NAMALWA (cell line): Measurements from ENCODE around the gene TST.
A peak's percentile ranks its signal among the peaks of the same experiment; 100 is the strongest.

Experiments used
- DNase-seq: peaks from one replicate; pipeline ENCODE4 v3.0.0-alpha.2; 2015; ENCODE audit warnings: low spot score

Gene TST

GRCh38 chr22:36981247-36981775 lies 37.9 kb downstream of the TST start:
- DNase-seq: no peak

GRCh38 chr22:36979016-36979910 lies 40.0 kb downstream of the TST start:
- no peak for DNase-seq

- DNase-seq: peak; percentile 92
Observed at GRCh38 chr22:36977947-36978660, 41.1 kb downstream of the TST start.

GRCh38 chr22:36977401-36977861 lies 41.8 kb downstream of the TST start:
- DNase-seq: peak; percentile 93

- DNase-seq: no peak
Observed at GRCh38 chr22:36976606-36977005, 42.6 kb downstream of the TST start.

- no peak for DNase-seq
Observed at GRCh38 chr22:36971341-36972125, 47.7 kb downstream of the TST start.

DNA sequence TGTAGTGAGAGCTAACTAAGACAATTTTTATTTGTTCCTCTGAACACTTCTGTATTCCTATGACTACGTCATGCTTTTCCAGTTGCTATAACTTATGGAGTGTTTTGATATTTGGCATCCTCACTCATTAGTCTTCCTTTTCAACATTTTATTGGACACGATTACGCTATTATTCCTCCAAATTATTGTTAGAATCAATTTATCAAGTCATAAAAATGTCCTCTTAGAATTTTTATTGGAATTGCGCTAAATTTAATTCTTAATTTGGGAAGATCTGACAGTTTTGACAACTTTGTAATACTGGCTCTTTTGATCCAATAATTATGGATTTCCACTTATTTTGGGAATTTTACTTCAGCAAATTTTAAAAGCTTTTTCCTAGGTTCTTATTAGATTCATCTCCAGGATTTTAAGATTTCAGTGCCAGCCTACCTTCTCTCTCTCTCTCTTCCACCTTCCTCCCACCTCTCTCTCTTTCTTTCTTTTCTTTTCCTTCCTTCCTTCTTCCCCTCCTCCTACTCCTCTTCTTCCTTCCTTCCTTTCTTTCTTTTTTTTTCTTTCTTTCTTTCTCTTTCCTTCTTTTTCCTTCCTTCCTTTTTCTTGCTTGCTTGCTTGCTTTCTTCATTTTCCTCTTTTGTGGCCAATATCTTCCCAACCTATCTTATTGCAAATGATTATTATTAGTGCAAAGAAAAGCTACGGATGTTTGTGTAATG lies 50.8 kb downstream of the TST start:
- no peak for DNase-seq

- no peak for DNase-seq
Observed at GRCh38 chr22:36966851-36967540, 52.3 kb downstream of the TST start.

DNA sequence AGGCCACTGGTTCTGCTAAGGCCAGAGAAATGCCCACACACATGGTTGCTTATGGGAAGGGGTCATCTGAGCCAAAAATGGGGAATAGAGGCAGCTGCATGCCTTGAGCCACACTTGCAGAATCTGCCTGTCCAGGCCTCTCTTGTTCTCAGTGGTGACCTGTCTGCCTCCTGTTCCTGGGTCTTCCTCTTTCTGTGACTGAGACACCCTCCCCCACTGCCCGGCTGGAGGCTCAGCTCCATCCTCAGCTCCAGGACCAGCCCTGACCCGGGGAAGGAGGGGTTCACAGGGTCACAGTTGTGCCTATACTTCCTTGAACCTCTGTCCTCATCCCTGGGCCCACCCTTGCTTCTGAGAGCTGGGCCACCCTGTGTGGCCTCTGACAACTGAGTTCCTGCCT lies 53.6 kb downstream of the TST start:
- no peak for DNase-seq

DNA sequence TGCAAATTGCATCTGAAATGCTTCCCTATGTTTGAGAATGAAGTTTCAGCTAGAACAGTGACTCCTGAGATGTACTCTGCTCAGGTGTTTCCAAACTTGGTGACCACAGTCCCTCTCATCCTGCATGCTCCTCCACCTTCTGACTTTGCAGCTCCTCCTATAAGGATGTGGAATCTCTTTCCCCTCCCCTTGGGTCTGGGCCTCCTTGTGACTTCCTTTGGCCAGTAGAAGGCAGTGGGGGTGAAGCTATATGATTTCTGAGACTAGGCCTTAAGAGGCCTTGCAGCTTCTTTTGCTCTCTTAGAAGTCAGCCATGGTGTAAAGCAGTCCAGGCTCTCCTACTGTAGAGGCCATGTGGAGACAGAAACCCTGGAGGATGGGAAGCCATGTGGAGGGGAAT lies 55.1 kb downstream of the TST start:
- DNase-seq: no peak

GRCh38 chr22:36963302-36963701 lies 55.9 kb downstream of the TST start:
- no peak for DNase-seq

GRCh38 chr22:36961626-36962025 lies 57.6 kb downstream of the TST start:
- DNase-seq: no peak
